ENCODE data around the gene TDRD12.

The TDRD12 gene

GRCh38 chr19:32800754-32801153, 81.2 kb downstream of the TDRD12 start:
- no peak for DNase-seq (ENCODE audit: low read depth, low spot score)

DNA sequence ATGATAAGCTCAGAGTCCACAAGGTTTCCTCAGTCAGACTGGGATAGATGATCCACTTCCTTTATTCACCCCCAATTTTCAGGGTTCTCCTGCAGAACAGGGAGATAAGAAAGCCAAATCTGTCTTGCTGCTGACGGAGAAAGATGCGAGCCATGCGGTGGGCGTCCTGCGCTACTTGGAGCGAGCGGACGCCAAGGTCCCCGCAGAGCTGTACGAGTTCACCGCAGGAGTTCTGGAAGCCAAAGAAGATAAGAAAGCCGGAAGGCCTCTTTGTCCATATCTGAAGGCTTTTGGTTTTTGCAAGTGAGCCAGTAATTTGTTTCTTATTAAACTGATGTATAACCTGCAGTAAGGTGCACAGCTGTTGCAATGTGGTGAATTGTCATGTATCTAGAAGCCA, 83.3 kb downstream of the TDRD12 start:
- DNase-seq (ENCODE audit: low read depth, low spot score), result no peak

- no peak for DNase-seq (ENCODE audit: low read depth, low spot score)
Observed at GRCh38 chr19:32808236-32808635, 88.7 kb downstream of the TDRD12 start.

GRCh38 chr19:32809254-32809653, 89.7 kb downstream of the TDRD12 start:
- DNase-seq (ENCODE audit: low read depth, low spot score), result no peak

DNA sequence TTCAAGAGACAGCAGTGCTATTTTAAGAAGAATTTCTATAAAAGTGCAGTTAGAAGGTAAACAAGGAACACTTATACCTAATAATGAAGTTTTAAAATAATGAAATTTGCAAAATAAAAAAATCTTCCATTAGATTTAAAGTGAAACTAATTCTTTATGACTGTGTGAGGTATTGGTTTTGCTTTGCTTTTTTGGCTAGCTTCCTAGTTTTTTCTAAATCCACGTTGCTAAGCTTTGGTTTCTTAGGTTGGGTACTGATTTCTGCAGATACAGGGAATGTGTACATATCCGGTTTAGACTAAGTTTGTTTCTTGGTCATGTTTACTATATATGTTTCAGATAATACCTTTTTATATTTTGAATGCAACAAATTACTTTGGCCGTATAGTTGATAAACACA, 90.2 kb downstream of the TDRD12 start:
- DNase-seq (ENCODE audit: low read depth, low spot score), result no peak

DNA sequence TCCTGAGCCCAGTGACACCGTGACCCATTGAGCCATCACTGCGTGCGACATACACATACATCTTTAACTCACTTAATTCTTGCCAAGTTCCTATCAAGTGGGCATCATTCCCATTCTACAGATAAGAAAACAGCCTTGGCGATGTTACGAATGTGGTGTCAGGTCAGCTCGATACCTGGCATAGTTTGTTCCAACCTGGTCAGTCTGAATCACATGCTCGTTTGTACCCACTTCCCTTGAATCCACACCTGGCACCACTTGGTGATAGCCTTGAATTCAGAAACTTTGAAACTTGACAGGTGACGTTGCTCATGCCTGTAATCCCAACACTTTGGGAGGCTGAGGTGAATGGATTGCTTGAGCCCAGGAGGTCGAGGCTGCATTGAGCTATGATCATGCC, 90.9 kb downstream of the TDRD12 start:
- no peak for DNase-seq (ENCODE audit: low read depth, low spot score)

DNA sequence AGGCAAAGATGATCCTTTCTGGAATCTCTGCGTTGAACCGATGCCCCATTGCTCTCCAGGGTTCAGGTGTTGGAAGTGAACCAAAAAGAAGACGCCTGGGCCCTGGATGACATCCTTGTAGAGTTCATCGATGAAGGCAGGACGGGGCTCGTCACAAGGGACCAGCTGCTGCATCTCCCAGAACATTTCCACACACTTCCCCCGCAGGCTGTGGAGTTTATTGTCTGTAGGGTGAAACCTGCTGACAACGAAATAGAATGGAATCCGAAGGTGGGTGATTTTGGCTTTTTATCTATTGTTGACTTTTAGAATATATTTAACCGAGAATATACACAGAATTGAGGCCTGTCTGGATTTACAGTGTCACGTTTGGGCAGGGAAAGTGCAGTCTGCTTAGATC, 91.6 kb downstream of the TDRD12 start:
- no peak for DNase-seq (ENCODE audit: low read depth, low spot score)

- no peak for DNase-seq (ENCODE audit: low read depth, low spot score)
Observed at GRCh38 chr19:32812036-32812435, 92.5 kb downstream of the TDRD12 start.

DNA sequence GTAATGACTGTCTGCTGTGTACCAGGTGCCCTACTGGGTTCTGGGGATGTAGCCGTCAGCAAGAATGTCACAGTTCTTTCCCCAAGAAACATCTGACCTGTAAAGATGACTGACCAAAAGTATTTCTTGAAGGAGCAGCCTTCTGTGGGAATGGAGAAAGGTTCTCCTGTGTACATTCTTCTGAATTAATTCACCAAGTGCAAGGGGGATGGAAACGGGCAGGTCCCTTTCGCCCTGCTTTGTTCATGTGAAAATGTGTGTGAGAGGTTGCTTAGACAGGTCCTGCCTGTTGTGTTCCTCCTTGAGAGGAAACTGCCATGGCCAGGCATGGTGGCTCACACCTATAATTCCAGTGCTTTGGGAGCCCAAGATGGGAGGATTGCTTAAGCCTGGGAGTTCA, 93.0 kb downstream of the TDRD12 start:
- DNase-seq (ENCODE audit: low read depth, low spot score), result no peak

DNA sequence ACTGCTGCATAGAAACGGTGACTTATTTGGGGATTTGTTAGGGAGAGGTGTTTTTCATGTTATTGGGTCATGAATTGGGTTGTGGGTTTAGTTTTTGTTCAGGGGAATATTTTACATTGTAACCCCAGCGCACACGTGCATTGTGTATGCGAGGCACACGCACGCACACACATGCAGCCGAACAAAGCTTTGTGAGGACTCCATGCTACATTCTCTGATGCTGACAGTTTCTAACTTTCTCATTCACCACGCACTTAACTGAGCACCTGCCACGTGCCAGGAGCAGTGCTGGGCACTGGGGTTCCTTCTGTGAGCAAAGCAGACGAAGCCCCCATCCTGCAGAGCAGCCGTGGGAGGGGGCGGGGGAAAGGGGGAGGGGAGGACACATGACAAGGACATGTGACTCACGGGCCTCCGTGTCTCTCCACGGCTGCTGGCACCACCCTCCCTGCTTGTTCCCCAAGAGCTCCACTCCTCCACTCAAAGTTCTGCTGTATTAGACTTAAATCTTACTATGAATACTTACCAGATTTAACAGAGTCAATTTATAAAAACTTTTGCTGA, 94.4 kb downstream of the TDRD12 start:
- DNase-seq (ENCODE audit: low read depth, low spot score), result no peak

GRCh38 chr19:32814624-32815023, 95.1 kb downstream of the TDRD12 start:
- no peak for DNase-seq (ENCODE audit: low read depth, low spot score)

DNA sequence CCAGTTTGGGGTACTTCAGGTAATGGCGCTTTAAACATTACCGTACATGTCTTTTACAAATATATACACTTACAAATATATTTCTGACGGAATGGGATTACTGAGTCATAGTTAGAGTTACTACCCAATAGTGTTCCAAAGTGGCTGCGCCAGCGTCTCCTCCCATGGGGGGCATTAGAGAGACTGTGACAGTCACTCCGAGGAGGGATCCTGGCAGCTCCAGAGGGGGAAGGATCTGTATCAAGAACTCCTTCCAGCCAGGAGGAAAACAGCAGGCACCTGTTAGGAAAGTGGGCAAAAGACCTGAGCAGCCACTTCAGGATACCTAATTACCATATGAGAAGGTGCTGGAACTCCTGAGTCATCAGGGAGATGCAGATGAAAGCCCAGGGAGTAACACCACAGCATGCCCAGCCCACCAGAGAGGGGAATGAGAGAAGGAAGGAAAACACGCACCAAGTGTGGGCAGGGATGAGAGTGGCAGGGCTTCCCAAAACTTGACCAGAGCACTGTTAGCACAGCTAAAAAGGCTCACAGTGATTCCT, 97.1 kb downstream of the TDRD12 start:
- DNase-seq (ENCODE audit: low read depth, low spot score), result no peak

DNA sequence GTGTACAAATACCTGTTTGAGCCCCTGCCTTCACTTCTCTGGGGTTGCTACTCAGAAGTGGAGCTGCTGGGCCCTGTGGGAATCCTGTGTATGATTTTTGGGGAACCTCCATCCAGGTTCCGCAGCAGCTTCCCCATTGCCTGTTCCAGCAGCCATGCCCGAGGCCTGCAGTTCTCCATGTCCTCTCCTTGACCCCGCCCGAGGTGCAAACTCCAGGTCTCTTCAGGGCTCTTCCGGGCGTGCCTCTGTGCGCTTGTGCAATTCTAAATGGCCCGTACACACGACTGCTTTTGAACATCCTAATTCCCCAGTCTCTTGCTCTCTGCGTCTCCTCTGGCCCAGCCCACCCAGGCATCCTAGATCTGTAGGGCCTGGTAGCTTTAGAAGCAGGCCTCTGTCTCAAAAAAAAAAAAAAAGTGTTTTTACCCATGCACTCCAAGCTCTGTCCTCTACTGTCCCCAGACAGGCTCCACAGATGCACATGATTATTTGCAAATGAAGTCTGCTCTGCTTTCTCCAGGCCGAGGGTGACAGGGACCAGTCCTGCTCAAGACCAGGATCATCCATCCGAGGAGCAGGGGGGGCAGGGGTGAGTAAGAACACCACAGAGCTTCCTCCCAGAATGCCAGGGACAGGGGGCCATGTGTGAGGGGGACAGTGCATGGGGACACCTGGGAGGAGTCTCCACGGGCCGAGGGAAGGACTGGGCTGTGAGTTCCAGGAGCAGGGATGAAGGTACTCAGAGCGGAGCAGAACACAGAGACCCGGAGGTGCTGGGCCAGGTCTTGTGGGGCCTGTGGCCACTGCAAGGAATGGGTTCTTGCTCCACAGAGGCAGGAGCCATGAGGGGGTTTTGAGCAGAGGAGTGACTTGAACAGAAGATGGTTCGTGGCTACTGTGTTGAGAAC, 98.3 kb downstream of the TDRD12 start:
- no peak for DNase-seq (ENCODE audit: low read depth, low spot score)

- DNase-seq (ENCODE audit: low read depth, low spot score), result no peak
Observed at GRCh38 chr19:32818536-32818935, 99.0 kb downstream of the TDRD12 start.

DNA sequence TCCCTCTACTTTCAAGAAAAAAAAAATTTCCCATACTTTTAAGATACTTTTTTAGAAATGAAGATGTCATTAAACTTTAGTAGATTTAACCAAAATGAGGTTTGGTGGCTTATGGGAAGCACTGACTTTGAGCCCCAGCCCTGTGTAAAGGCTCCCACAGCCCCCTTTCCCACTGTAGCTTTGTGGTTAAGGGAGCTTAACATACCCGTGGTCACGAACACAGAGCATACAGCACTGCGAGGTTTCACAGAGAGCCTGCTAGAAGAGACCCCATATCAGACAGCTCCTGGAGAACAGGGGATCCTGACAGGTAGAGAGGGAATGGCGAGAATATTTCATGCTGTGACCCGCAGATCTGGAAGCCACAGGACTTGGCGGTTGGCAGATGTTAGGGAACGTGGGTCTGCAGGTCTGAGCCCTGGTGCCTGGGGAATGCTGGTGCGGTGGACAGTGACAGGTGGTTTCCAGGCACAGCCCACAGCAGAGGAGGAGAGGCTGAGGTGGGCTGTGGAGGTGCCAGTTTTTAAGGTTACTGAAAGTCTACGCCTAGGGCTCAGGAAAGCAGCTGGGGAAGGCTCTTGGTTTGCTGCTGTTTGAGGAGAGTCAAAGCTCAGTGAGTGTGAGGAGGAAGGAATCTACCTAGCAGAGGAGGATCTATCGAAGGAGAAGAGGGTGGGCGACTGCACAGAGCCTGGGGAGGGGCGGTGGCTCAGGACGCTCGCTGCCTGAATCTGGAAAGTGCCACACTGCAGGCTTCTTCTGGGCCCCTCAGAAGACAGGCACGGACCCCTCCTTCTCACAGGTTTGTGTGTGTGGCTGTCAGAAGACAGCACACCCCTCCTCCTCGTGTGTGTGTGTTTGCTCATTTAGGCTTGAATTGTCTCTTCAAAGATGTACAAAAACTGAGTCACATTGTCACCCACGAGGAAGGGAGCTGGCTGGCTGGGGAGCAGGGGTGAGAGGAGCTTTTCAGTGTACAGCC, 100.1 kb downstream of the TDRD12 start:
- DNase-seq (ENCODE audit: low read depth, low spot score), result no peak

DNA sequence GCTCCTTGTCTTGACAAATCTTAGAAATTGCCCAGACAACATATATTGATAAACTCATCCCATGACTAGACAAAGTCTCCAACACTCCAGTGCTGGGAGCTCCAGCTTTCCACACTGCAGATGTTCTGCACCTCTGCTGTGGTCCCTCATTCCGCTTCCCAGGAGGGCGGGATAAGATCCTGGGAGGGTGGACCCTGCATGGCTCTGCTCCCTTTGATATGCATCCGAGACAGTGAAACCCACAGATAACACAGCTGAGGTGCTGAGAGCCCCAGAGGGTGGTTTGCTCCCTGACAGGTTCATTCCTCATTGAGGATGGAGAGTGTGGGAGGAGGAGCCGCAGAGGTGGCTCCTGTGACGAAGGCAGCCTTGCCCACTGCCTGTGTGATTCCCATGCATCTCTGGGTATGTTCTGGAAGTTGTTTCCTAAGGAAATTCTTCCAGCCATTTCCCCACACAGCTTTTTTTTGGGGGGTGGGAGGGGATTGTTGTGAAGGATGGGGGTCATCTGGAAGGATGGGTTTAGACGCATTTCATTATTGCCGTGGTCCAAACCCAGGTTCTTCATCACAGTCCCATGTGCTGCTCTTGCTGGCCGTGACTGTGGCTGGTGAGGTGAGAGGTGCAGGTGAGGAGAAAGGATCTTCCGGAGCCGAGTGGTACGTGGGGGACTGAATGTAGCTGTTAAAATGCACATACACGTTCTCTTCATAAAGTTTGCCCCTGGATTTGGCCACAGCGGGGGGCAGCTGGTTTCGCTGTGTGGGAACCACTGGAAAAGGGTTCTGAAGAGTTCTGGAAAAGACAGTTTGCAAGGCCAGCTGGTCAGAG, 103.6 kb downstream of the TDRD12 start:
- no peak for DNase-seq (ENCODE audit: low read depth, low spot score)

GRCh38 chr19:32823747-32824102, 104.2 kb downstream of the TDRD12 start:
- no peak for DNase-seq (ENCODE audit: low read depth, low spot score)

- DNase-seq (ENCODE audit: low read depth, low spot score), result no peak
Observed at GRCh38 chr19:32824191-32824751, 104.7 kb downstream of the TDRD12 start.

DNA sequence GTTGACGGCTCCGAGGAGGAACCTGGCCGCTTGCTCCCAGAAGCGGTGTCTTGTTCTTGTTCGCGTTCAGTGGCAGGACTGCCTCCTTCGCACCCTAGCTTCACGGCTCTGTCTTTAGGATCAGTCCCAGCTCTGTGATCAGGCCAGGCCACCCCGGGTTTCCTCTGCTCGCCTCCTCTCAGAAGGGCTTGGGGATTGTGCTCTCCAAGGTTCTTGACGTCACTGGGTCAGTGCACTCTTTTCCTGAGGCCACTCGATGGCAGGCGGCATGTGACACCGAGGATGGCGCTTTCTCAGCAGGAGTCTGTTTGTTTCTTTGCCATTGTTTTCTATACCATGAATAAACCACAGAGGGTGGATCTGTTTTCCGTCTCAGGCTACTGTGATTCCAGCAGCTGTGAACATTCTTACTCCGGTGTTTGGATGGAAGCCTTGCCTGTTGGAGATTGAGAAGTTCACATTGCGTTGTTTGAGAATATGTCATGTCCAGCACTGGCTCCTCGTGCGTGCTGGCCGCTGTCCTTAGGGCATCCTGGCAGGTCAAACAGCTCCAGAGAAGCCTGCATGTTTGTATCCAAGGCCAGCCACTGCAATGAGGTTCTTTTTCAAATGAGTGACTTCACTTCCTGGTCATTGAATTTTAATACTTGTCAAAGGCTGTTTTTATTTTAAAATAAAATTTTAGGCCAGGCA, 105.5 kb downstream of the TDRD12 start:
- DNase-seq (ENCODE audit: low read depth, low spot score), result no peak

GRCh38 chr19:32828139-32828538, 108.6 kb downstream of the TDRD12 start:
- no peak for DNase-seq (ENCODE audit: low read depth, low spot score)

Data from smooth muscle cell of the brain vasculature (primary cell).